Tibial artery (tissue), 4 donors: ENCODE data around the gene COPB2.

ENCODE experiments used
- DNase-seq, 2 donors: peaks; one replicate each; pipeline ENCODE4 v3.0.0-alpha.2; 2019
- H3K27ac ChIP-seq, 2 donors: fragments of 200-600 bp; sonication (generic) in 1 of 2; 1 replicate in 1 of 2; 2 replicates in 1 of 2; pipeline ENCODE4 v1.5.1; 2018 to 2019; ENCODE audit warnings: mild to moderate bottlenecking in 1 of 2
- H3K27me3 ChIP-seq, 2 donors: fragments of 200-600 bp; sonication (generic) in 1 of 2; one replicate each; pipeline versions ENCODE4 v1.5.1 to v1.6.0; 2016 to 2019
- H3K36me3 ChIP-seq, 3 donors: fragments of 200-600 bp; sonication (generic) in 2 of 3; one replicate each; pipeline ENCODE4 v1.5.1; 2016 to 2019; ENCODE audit warnings: mild to moderate bottlenecking in 2 of 3
- H3K4me1 ChIP-seq, 4 donors: fragments of 200-600 bp; sonication (generic) in 2 of 4; 1 replicate in 3 of 4; 2 replicates in 1 of 4; pipeline ENCODE4 v1.5.1; 2016 to 2019
- H3K4me3 ChIP-seq, 2 donors: fragments of 200-600 bp; sonication (generic) in 1 of 2; 1 replicate in 1 of 2; 2 replicates in 1 of 2; pipeline ENCODE4 v1.5.1; 2018 to 2019; ENCODE audit warnings: mild to moderate bottlenecking in 2 of 2
- H3K9me3 ChIP-seq, 3 donors: fragments of 200-600 bp; sonication (generic) in 1 of 3; one replicate each; pipeline ENCODE4 v1.5.1; 2016 to 2019
- CTCF ChIP-seq, 2 experiments: fragments of 200-600 bp in 1 of 2; fragments of 450-650 bp in 1 of 2; IDR thresholded peaks; one replicate each; pipeline ENCODE4 v1.5.1; 2017 to 2019; ENCODE audit warnings: antibody characterized with exemption in 2 of 2, mild to moderate bottlenecking in 1 of 2, moderate library complexity in 1 of 2
- intact Hi-C: fragments of 100-400 bp; cut with DNase I; formaldehyde crosslinking; loops from one replicate; pipeline ENCODE4 v1.15.0; 2023; ENCODE audit warnings: low total_unique reads

COPB2 gene

GRCh38 chr3:139377378-139377777 is 12.1 kb downstream of the COPB2 start:
- no peak for DNase-seq
- H3K4me1 ChIP-seq: no peaks in the 10 kb centered on the region
- H3K9me3 ChIP-seq: no peaks in the 10 kb centered on the region
- H3K27ac ChIP-seq: no peak overlapping the region
- TF ChIP-seq CTCF (IDR thresholded peaks at IDR 0.05): no peak
- no peak overlapping the region for H3K4me3 ChIP-seq
- H3K36me3 ChIP-seq: peaks cover 63 to 82% (median 82%) of the 10 kb centered on the region in 3 donors
- intact Hi-C loops: no loop called here
- H3K27me3 ChIP-seq: no peaks in the 10 kb centered on the region

DNA sequence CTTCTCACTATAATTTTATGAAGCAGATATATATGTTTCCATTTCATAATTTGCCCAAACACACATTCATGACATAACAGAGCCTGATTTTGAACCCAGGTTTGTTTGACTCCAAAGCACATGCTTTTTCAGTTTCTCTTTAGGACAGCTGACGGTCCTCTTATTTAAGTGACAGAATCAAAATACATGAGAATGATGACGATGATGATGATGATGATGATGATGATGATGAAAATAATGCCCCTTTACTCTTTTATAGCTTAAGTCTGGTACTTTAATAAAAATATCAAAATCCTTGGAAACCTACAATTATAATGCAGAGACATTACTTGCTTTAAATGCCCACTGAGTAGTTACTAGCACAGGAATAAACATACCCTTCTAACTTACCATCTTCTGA is 15.3 kb downstream of the COPB2 start:
- no peaks in the 10 kb centered on the region for H3K9me3 ChIP-seq
- intact Hi-C loops: no loop called here
- no peak for DNase-seq
- no peak overlapping the region for H3K4me3 ChIP-seq
- no peaks in the 10 kb centered on the region for H3K4me1 ChIP-seq
- no peaks in the 10 kb centered on the region for H3K27me3 ChIP-seq
- H3K36me3 ChIP-seq: peaks cover 82 to 96% (median 91%) of the 10 kb centered on the region in 3 donors
- no peak for TF ChIP-seq CTCF (IDR thresholded peaks at IDR 0.05)
- no peak overlapping the region for H3K27ac ChIP-seq

DNA sequence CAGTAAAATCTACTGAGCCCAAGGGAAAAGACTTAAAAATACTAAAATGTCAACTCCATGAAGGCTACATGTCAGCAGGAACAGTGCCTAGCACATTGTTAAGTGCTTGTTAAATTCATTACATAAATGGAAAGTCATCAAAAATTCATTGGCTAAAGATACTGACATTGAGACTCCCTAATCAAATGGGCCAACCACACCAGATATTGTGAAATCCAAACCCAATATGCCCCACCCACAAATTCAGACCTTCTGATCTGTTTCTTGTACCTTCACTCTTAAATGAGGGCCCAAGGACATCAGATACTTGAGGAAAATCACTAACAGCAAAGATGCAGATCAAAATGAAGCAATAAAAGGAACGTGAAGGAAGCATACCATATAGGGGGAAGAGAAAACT is 24.9 kb downstream of the COPB2 start:
- no peaks in the 10 kb centered on the region for H3K4me1 ChIP-seq
- H3K4me3 ChIP-seq: no peak overlapping the region
- intact Hi-C loops: no loop called here
- no peaks in the 10 kb centered on the region for H3K9me3 ChIP-seq
- no peak for TF ChIP-seq CTCF (IDR thresholded peaks at IDR 0.05)
- H3K27me3 ChIP-seq: no peaks in the 10 kb centered on the region
- no peak overlapping the region for H3K27ac ChIP-seq
- no peak for DNase-seq
- H3K36me3 ChIP-seq: peaks cover 96 to 99% (median 99%) of the 10 kb centered on the region in 3 donors

GRCh38 chr3:139361276-139361675 is 28.2 kb downstream of the COPB2 start:
- no peak for TF ChIP-seq CTCF (IDR thresholded peaks at IDR 0.05)
- H3K4me1 ChIP-seq: no peaks in the 10 kb centered on the region
- no peak overlapping the region for H3K4me3 ChIP-seq
- intact Hi-C loops: no loop called here
- peaks cover 93 to 100% (median 99%) of the 10 kb centered on the region in 3 donors for H3K36me3 ChIP-seq
- H3K9me3 ChIP-seq: no peaks in the 10 kb centered on the region
- DNase-seq: no peak
- H3K27ac ChIP-seq: no peak overlapping the region
- no peaks in the 10 kb centered on the region for H3K27me3 ChIP-seq

DNA sequence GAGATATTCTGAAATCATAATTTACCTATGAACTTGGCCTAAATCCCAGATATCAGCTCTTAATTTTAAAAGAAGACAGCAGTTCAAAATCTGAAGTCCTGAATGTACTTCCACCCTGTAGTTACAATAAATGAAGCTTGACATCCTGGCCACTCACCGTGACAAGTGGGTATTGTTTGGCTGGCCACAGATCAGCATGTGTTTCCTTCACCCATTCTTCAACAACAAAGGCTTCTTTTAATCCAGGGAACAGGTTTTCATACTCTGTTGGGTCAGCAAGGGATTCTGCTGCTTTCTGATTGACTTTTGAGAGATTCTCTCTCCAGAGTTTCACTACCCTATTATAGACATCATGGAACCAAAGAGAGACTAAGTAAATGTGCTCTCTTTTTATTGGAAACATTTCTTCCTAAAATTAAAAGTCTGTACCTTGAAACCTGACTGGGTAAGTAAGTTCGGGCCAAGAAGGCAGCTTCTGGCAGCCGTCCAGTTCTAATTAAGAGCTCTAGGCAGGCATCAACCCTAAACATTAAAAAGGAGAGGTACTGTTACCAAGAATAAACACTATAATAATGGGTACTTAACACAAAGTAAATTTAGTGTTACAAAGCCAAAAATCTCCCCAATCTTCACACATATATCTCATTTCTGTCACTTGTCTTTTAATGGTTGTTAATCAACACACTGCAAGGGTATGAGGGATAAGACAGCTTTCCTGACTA is 30.4 kb downstream of the COPB2 start:
- no peak for TF ChIP-seq CTCF (IDR thresholded peaks at IDR 0.05)
- intact Hi-C loops: no loop called here
- peaks cover 86 to 100% (median 100%) of the 10 kb centered on the region in 3 donors for H3K36me3 ChIP-seq

More for the DNA sequence above, 30.4 kb downstream of the COPB2 start:
- no peaks in the 10 kb centered on the region for H3K4me1 ChIP-seq
- H3K27ac ChIP-seq: no peak overlapping the region
- no peak for DNase-seq
- no peaks in the 10 kb centered on the region for H3K27me3 ChIP-seq
- no peaks in the 10 kb centered on the region for H3K9me3 ChIP-seq
- no peak overlapping the region for H3K4me3 ChIP-seq
